Measurements from ENCODE around the gene PRR16.

- TF ChIP-seq HDGF (IDR thresholded peaks at IDR 0.05; ENCODE audit: borderline replicate concordance), result no peak
- no peak for TF ChIP-seq ZNF384 (IDR thresholded peaks at IDR 0.05)
- TF ChIP-seq ELF4 (IDR thresholded peaks at IDR 0.05), result no peak
- no peak for TF ChIP-seq BHLHE40 (IDR thresholded peaks at IDR 0.05; ENCODE audit: borderline replicate concordance)
- TF ChIP-seq CTBP1 (IDR thresholded peaks at IDR 0.05; ENCODE audit: borderline replicate concordance), result no peak
- no peak for TF ChIP-seq TARDBP (IDR thresholded peaks at IDR 0.05)
- no peak for TF ChIP-seq FOXM1 (IDR thresholded peaks at IDR 0.05; ENCODE audit: borderline replicate concordance)
- TF ChIP-seq ARNT (IDR thresholded peaks at IDR 0.05), result no peak
- TF ChIP-seq FOXA1 (IDR thresholded peaks at IDR 0.05), result no peak
- TF ChIP-seq SP1 (IDR thresholded peaks at IDR 0.05), result no peak
These were observed 135.5 kb downstream of the PRR16 start for GRCh38 chr5:120599576-120599975.

All from HEK293T (cell line).